A673 (cell line): Measurements from ENCODE around the gene HPN.

Experiments used
- CTCF ChIP-seq: fragments of 300-800, 200-600 bp; sonication (generic); conservative IDR thresholded peaks from 2 replicates; pipeline ENCODE4 v1.5.1; 2017; ENCODE audit warnings: low read depth, mild to moderate bottlenecking, antibody characterized with exemption, low read length, moderate library complexity, mixed read lengths
- EZH2 ChIP-seq: fragments of 200-600 bp; sonication (generic); IDR thresholded peaks from 2 replicates; pipeline ENCODE4 v1.6.1; 2017; ENCODE audit warnings: borderline replicate concordance, low read depth, mild to moderate bottlenecking, mixed read lengths, antibody characterized with exemption, low read length; ENCODE audit not compliant: poor library complexity, severe bottlenecking

- TF ChIP-seq CTCF (no peak), EZH2 (no peak)
Measured at GRCh38 chr19:35104361-35104760, 62.8 kb downstream of the HPN start.
